ENCODE data around the gene CSF3R.

DNA sequence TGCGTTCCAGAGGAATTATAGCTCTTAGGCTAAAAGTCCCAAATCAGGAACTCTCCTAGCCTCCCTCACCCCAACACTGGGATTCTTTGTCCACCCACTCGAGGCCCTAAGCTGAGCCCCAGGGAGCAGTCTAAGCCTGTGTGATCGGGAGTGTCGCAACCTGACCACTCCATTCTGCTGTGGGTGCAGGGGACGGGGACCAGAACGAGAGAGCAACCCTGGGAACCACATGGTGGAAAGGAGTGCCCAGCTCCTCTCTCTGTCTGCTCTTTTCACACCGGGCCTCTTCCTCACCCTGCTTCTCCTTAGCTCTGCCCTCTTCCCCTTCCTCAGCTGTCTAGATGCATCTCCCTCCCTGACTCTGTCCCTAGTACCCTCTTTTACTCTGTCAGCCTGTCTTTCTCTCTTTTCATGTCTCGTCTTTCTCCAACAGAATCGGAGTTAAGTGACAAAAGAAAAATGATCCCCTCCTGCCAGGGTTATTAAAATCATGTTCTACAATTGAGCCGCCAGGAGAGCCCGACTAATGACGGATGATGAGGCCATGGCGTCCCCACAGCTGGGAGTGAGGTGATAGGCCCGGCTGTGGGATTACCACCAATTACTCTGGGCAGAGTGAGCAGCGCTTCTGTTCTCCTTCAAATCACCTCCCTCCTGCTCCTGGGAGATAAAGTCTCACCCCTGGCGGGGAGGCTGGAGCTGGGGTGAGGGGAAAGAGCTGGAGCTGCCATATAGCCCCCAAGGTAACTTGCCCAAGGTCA lies 34.5 kb upstream of the CSF3R start:
- TF ChIP-seq, protein P1, sequence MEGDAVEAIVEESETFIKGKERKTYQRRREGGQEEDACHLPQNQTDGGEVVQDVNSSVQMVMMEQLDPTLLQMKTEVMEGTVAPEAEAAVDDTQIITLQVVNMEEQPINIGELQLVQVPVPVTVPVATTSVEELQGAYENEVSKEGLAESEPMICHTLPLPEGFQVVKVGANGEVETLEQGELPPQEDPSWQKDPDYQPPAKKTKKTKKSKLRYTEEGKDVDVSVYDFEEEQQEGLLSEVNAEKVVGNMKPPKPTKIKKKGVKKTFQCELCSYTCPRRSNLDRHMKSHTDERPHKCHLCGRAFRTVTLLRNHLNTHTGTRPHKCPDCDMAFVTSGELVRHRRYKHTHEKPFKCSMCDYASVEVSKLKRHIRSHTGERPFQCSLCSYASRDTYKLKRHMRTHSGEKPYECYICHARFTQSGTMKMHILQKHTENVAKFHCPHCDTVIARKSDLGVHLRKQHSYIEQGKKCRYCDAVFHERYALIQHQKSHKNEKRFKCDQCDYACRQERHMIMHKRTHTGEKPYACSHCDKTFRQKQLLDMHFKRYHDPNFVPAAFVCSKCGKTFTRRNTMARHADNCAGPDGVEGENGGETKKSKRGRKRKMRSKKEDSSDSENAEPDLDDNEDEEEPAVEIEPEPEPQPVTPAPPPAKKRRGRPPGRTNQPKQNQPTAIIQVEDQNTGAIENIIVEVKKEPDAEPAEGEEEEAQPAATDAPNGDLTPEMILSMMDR (conservative IDR thresholded peaks at IDR 0.05 in 1 of 2, IDR thresholded peaks at IDR 0.05 in 1 of 2; ENCODE audit: extremely low read depth in 1 of 2, insufficient read depth in 1 of 2, low read depth in 1 of 2, low read length in 2 of 2): no peak
- no peak for TF ChIP-seq EZH2 (IDR thresholded peaks at IDR 0.05; ENCODE audit: borderline replicate concordance, low read length)

Data from mammary epithelial cell (primary cell).